ENCODE measurements around the gene BTBD6.

DNA sequence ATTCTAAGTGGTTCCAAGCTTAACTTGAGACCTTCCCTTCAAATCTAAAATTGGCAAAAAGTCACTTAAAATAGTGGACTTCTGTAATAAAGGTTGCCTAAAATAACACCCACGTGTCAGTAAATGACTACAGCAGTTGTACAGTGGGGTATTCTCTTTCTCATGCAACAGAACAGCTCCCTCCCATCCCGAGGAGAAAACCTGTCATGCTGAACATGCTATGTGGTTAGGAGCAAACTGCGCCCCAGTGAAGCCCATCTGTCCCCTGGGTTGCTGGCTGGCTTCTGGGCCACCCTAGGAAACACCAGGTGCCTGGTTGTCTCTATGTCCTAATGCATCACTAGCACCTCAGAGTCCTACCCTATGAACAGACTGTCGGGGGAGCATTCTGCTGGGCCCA lies 2.7 kb downstream of the BTBD6 start:
- TF ChIP-seq POLR2A (IDR thresholded peaks at IDR 0.05; ENCODE audit: extremely low read depth, insufficient read length) (no peak), CTCF (IDR thresholded peaks at IDR 0.05; ENCODE audit: low read depth, low read length) (no peak), MYC (IDR thresholded peaks at IDR 0.05; ENCODE audit: low read depth, low read length) (no peak)
- TF ChIP-seq, protein P1, sequence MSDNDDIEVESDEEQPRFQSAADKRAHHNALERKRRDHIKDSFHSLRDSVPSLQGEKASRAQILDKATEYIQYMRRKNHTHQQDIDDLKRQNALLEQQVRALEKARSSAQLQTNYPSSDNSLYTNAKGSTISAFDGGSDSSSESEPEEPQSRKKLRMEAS (IDR thresholded peaks at IDR 0.05; ENCODE audit: low read depth, low read length): no peak

Measured in NB4 (cell line).